Activated naive CD8-positive, alpha-beta T cell (primary cell): ENCODE measurements around the gene R3HDM4.
"Not testable (repeated sequence)": the region's sequence is repeated elsewhere in the genome, so short reads cannot be mapped to it uniquely, and the experiment has no call there.

Experiments used
- H3K27ac Mint-ChIP-seq: one replicate; pipeline ENCODE4 v1.8.0; 2021; ENCODE audit warnings: mixed read lengths
- H3K27me3 Mint-ChIP-seq: one replicate; pipeline ENCODE4 v1.8.0; 2021; ENCODE audit warnings: mixed read lengths
- H3K36me3 Mint-ChIP-seq: one replicate; pipeline ENCODE4 v1.8.0; 2021; ENCODE audit warnings: mixed read lengths
- H3K4me1 Mint-ChIP-seq: one replicate; pipeline ENCODE4 v1.8.0; 2021; ENCODE audit warnings: low read depth, mixed read lengths
- H3K4me3 Mint-ChIP-seq: one replicate; pipeline ENCODE4 v1.8.0; 2021; ENCODE audit warnings: mild to moderate bottlenecking, mixed read lengths
- H3K9me3 Mint-ChIP-seq: one replicate; pipeline ENCODE4 v1.8.0; 2021; ENCODE audit warnings: low read depth, mixed read lengths

R3HDM4 gene

DNA sequence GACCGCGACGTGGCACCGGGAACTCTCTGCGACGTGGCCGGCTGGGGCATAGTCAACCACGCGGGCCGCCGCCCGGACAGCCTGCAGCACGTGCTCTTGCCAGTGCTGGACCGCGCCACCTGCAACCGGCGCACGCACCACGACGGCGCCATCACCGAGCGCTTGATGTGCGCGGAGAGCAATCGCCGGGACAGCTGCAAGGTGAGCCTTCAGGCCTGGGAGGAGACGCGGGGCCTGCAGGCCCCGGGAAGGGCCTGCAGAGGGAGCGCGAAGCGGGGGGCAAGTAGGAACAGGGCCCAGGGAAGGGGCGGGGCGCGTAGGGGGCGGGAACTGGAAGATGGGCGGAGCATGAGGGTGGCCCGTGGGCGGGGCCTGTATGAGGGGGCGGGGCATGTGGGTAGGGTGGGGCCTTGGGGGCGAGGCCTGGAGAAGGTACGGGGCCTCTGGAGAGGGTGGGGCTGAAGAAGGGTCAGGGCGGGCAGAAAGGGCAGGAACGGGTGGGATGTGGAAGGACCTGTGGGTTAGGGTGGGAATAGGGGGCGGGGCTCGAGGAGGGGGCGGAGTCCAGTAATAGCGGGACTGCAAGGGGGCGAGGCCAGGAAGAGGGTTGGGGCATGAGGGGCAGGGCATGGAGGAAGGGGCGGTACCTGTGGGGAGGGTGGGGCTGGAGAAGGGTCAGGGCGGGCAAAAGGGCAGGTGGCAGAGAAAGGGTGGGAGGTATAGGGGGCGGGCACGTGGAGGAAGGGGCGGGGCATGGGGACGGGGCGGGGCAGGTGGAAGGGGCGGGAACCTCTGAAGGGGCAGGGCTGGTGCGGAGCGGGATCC, 51.1 kb downstream of the R3HDM4 start:
- Mint-ChIP-seq H3K27me3 (no peaks in the 10 kb centered on the region), H3K36me3 (no peaks in the 10 kb centered on the region), H3K4me1 (peaks cover 14% of the 10 kb centered on the region), H3K4me3 (no peak overlapping the region), H3K9me3 (no peaks in the 10 kb centered on the region), H3K27ac (no peak overlapping the region)

DNA sequence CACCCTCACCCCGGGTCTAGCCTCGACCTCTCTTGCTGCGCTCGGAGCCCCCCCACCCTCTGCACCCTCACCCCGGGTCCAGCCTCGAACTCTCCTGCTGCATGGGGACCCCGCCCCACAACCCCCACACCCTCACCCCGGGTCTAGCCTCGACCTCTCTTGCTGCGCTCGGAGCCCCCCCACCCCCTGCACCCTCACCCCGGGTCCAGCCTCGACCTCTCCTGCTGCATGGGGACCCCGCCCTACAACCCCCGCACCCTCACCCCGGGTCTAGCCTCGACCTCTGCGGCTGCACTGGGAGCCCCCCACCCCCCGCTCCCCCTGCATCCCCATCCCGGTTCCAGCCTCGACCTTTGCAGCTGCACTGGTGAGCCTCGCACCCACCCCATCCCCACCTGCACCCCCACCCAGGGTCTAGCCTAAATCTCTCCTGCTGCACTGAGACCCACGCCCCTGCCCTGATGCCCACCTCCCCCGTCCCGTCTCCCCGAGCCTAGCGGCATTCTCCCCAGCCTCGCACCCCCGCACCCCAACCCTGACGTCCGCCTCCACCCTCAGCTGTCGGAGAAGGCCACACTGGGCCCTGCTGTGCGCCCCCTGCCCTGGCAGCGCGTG, 51.8 kb downstream of the R3HDM4 start:
- H3K4me3 Mint-ChIP-seq: no peak overlapping the region
- H3K9me3 Mint-ChIP-seq: no peaks in the 10 kb centered on the region
- no peaks in the 10 kb centered on the region for H3K36me3 Mint-ChIP-seq
- H3K4me1 Mint-ChIP-seq: peaks cover 14% of the 10 kb centered on the region
- no peak overlapping the region for H3K27ac Mint-ChIP-seq
- H3K27me3 Mint-ChIP-seq: no peaks in the 10 kb centered on the region

DNA sequence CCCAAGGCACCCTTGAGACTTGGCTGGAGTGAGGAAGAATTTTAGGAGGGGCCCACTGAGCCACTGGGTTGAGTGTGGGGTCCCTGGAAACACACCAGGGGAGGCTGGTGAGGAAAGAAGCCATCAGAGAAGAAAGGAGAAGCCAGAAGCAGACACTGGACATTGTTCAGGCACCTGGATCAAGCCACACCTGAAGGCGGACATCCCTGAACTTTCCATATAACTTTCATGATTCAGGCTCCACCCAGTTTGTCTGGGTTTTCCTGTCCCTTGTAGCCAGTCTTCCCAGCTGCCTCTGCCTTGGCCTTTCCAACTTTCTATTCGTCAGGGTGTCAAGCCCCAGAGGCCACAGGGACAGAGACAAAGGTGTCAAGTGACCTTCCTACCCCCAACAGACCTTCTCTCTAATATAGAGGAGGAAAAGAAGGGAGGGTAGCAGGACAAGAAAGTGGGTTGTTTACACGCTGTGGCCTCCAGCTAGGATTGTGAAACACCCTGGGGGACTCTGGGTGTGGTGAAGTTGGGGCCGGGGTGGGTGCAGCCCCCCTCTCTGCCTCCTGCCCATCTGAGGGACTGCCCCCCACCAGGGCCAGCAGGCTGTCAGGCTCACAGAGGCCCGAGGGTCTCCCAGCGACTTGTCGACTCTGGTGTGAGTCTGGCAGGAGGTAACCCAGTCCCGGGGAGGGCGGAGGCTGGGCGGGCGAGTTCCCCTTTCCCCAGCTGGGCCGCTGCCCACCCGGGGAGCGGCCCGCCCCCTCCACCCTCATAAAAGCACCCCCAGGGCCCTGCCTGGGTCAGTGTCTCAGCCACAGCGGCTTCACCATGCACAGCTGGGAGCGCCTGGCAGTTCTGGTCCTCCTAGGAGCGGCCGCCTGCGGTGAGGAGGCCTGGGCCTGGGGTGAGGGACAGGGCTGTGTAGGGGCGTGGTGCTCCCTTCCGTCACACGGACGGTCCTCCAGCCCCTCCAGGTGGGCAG, 53.9 kb downstream of the R3HDM4 start, which contains the start of gene CFD:
CFD (plus strand) TSS at position 797 of the 976 bp plus-strand sequence; CDS start at position 823, 26 bp downstream.
- Mint-ChIP-seq H3K36me3 (no peaks in the 10 kb centered on the region), H3K27me3 (no peaks in the 10 kb centered on the region)

DNA sequence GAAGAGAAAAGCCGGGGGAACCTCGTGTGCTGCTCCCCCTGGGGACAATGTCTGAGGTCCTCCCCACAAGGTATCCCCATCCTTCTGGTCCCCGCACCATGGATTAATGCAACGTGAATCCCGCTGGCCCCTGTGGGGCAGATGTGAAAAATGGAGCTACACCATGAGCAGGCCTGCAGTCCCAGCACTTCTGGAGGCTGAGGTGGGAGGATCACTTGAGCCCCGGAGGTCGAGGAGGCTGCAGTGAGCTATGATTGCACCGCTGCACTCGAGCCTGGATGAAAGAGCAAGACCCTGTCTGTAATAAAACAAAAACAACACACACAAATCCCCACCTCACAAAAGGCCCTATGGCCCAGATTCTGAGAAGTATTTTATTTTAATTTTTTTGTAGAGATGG, 54.7 kb downstream of the R3HDM4 start:
- no peaks in the 10 kb centered on the region for H3K9me3 Mint-ChIP-seq
- no peak overlapping the region for H3K27ac Mint-ChIP-seq
- H3K27me3 Mint-ChIP-seq: no peaks in the 10 kb centered on the region
- peaks cover 8% of the 10 kb centered on the region for H3K4me1 Mint-ChIP-seq
- no peak overlapping the region for H3K4me3 Mint-ChIP-seq
- no peaks in the 10 kb centered on the region for H3K36me3 Mint-ChIP-seq

More for the DNA sequence above, 53.9 kb downstream of the R3HDM4 start, which contains the start of gene CFD:
- Mint-ChIP-seq H3K4me1 (peaks cover 14% of the 10 kb centered on the region), H3K9me3 (no peaks in the 10 kb centered on the region), H3K4me3 (peak within 1 kb of the TSS; percentile 20), H3K27ac (no peak within 1 kb of the TSS)

DNA sequence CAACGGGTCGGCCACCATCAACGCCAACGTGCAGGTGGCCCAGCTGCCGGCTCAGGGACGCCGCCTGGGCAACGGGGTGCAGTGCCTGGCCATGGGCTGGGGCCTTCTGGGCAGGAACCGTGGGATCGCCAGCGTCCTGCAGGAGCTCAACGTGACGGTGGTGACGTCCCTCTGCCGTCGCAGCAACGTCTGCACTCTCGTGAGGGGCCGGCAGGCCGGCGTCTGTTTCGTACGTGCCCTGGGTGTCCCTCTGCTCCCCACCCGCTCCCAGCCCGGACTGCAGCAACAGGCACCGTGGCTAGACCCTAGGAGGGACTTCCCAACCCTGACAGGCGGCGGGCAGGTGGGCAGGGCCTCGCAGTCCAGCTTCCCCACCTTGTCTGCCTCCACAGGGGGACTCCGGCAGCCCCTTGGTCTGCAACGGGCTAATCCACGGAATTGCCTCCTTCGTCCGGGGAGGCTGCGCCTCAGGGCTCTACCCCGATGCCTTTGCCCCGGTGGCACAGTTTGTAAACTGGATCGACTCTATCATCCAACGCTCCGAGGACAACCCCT, 57.4 kb downstream of the R3HDM4 start:
- Mint-ChIP-seq H3K4me3 (no peak overlapping the region), H3K4me1 (peaks cover 2% of the 10 kb centered on the region), H3K36me3 (no peaks in the 10 kb centered on the region), H3K27ac (no peak overlapping the region), H3K9me3 (no peaks in the 10 kb centered on the region), H3K27me3 (no peaks in the 10 kb centered on the region)

DNA sequence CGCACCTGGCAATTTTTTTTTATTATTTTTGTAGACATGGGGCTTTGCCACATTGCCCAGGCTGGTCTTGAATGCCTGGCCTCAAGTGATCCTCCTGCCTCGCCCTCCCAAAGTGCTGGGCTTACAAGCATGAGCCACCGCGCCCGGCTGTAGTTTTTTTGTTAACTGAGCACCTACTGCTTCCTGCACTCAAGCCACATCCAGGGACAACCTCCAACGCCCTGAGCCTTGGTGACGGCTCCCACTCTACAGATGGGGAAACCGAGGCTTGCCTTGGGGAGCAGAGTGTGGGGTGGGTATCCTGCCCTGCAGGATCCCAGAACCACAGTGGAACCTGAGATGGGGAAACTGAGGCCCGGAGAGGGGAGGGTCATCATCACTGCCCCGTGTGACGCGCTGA, 57.9 kb downstream of the R3HDM4 start:
- Mint-ChIP-seq H3K4me1 (peaks cover 2% of the 10 kb centered on the region), H3K4me3 (no peak overlapping the region), H3K36me3 (no peaks in the 10 kb centered on the region), H3K27me3 (no peaks in the 10 kb centered on the region), H3K9me3 (no peaks in the 10 kb centered on the region), H3K27ac (no peak overlapping the region)

DNA sequence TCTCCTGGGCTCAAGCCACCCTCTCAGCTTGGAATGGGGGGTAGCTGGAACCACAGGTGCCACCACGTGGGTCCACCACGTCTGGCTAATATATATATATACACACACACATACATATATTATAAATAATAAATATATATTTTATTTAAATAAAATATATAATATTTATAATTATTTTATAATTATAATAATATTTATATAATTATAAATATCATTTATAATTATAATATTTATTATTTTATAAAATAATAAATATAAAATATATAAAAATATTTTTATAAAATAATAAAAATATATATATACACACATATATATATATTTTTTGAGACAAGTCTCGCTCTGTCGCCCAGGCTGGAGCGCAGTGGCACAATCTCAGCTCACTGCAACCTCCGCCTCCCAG, 58.5 kb downstream of the R3HDM4 start:
- no peak overlapping the region for H3K27ac Mint-ChIP-seq
- no peaks in the 10 kb centered on the region for H3K36me3 Mint-ChIP-seq

DNA sequence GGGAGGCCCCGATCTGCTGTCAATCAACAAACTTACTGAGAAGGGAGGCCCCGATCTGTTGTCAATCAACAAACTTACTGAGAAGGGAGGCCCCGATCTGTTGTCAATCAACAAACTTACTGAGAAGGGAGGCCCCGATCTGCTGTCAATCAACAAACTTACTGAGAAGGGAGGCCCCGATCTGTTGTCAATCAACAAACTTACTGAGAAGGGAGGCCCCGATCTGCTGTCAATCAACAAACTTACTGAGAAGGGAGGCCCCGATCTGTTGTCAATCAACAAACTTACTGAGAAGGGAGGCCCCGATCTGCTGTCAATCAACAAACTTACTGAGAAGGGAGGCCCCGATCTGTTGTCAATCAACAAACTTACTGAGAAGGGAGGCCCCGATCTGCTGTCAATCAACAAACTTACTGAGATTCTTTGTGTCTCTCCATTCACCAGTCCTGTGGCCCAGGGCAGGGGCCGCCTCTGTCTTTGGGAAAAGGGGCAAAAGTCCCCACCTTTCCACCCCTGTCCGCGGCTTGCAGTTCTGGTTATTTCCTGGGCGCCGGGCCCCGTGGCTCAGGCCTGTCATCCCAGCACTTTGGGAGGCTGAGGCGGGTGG, 59.3 kb downstream of the R3HDM4 start:
- H3K27ac Mint-ChIP-seq, H3K4me3 Mint-ChIP-seq, H3K9me3 Mint-ChIP-seq, H3K27me3 Mint-ChIP-seq, H3K36me3 Mint-ChIP-seq, H3K4me1 Mint-ChIP-seq: not testable (repeated sequence)

More for the DNA sequence above, 58.5 kb downstream of the R3HDM4 start:
- H3K4me1 Mint-ChIP-seq: no peaks in the 10 kb centered on the region
- no peaks in the 10 kb centered on the region for H3K9me3 Mint-ChIP-seq
- no peaks in the 10 kb centered on the region for H3K27me3 Mint-ChIP-seq
- H3K4me3 Mint-ChIP-seq: no peak overlapping the region

DNA sequence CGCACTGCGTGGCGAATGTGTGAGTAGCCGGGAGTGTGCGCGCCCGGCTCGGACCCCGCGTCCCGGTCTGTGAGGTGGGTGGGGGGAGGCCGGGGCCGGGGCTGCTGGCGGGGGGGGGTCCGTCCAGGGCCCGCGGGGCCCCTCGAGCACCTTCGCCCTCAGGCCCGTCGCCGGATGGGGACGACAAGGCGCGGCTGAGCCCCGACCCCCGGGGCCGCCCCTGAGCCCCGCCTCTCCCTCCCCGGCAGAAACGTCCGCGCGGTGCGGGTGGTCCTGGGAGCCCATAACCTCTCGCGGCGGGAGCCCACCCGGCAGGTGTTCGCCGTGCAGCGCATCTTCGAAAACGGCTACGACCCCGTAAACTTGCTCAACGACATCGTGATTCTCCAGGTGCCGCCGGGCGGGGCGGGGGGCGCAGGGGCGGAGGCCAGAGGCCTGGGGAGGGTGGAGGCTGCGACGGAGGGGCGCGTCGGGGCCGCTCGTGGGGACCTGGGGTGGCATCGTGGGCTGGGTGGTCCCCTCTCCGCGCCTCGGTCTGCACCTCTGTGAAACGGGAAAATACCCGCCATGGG, 59.9 kb downstream of the R3HDM4 start:
- Mint-ChIP-seq H3K4me1 (no peaks in the 10 kb centered on the region), H3K4me3 (no peak overlapping the region), H3K9me3 (no peaks in the 10 kb centered on the region), H3K36me3 (no peaks in the 10 kb centered on the region), H3K27ac (no peak overlapping the region), H3K27me3 (no peaks in the 10 kb centered on the region)

DNA sequence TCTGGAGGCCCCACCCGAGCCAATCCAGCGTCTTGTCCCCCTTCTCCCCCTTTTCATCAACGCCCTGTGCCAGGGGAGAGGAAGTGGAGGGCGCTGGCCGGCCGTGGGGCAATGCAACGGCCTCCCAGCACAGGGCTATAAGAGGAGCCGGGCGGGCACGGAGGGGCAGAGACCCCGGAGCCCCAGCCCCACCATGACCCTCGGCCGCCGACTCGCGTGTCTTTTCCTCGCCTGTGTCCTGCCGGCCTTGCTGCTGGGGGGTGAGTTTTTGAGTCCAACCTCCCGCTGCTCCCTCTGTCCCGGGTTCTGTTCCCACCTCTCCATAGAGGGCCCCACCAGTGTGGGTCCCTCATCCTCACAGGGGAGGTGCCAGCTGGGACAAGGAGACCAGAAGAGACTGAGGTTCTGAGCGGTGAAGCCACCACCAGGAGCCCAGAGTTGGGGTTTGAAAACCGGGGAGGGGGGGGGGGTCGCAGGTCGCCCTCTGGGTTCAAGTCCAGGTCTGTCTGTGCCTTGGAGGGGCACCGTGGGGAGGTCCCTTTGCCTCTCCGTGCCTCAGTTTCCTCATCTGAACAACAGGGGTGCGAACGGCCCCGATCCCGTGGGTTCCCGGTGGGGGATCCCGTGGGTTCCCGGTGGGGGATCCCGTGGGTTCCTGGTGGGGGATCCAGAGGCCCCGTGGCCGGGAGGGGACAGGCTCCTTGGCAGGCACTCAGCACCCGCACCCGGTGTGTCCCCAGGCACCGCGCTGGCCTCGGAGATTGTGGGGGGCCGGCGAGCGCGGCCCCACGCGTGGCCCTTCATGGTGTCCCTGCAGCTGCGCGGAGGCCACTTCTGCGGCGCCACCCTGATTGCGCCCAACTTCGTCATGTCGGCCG, 60.6 kb downstream of the R3HDM4 start, which contains the start of gene ELANE:
ELANE (plus strand) TSS at position 168 of the 878 bp plus-strand sequence; CDS start at position 194, 26 bp downstream.
- Mint-ChIP-seq H3K9me3 (no peaks in the 10 kb centered on the region), H3K27ac (no peak within 1 kb of the TSS), H3K4me3 (no peak within 1 kb of the TSS), H3K36me3 (no peaks in the 10 kb centered on the region), H3K4me1 (no peaks in the 10 kb centered on the region), H3K27me3 (peaks cover under 1% of the 10 kb centered on the region)

DNA sequence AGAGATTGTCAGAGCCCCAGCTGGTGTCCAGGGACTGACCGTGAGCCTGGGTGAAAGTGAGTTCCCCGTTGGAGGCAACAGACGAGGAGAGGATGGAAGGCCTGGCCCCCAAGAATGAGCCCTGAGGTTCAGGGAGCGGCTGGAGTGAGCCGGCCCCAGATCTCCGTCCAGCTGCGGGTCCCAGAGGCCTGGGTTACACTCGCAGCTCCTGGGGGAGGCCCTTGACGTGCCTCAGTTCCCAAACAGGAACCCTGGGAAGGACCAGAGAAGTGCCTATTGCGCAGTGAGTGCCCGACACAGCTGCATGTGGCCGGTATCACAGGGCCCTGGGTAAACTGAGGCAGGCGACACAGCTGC, 62.1 kb downstream of the R3HDM4 start:
- no peak overlapping the region for H3K4me3 Mint-ChIP-seq
- no peaks in the 10 kb centered on the region for H3K4me1 Mint-ChIP-seq
- H3K27me3 Mint-ChIP-seq: peaks cover 5% of the 10 kb centered on the region
- H3K9me3 Mint-ChIP-seq: no peaks in the 10 kb centered on the region
- no peaks in the 10 kb centered on the region for H3K36me3 Mint-ChIP-seq
- H3K27ac Mint-ChIP-seq: no peak overlapping the region

DNA sequence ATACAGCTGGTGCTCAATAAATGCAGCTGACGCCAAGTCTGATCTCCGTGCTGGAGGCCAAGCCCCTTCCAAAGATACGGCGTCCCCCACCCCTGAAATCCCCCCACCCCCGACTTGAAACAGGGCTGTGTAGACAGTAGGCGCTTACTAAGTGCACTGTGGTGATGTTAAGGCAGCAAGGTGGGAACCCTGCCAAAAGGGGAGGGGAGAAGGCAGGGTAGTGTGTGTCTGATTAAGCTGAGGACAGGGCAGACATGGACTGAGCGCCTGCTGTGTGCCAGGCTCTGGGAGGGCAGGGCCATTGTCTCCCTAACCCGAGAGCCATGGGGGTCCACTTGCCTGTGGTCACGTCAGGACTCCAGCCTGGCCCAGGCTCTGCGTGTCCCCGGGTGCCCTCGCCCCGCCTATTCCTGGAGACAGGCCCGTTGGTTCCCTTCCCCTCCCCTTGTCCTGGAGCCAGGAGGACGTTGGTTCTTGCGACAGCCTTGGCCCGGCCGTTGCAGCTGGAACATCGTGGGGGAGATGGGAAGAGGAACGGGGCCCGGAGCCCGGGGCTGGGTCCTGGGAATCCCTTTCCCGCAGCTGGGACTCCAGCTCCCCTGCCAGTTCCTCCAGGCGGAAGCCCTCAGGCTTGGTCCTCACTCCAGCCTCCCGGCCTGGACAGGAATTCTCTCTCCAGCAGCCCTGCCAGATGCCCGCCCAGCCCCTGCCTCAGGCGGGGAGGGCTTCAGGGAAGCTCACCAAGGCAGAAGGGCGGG, 62.6 kb downstream of the R3HDM4 start:
- H3K36me3 Mint-ChIP-seq: no peaks in the 10 kb centered on the region
- no peak overlapping the region for H3K27ac Mint-ChIP-seq
- H3K4me1 Mint-ChIP-seq: no peaks in the 10 kb centered on the region
- no peaks in the 10 kb centered on the region for H3K9me3 Mint-ChIP-seq
- H3K4me3 Mint-ChIP-seq: no peak overlapping the region
- H3K27me3 Mint-ChIP-seq: peaks cover 8% of the 10 kb centered on the region

DNA sequence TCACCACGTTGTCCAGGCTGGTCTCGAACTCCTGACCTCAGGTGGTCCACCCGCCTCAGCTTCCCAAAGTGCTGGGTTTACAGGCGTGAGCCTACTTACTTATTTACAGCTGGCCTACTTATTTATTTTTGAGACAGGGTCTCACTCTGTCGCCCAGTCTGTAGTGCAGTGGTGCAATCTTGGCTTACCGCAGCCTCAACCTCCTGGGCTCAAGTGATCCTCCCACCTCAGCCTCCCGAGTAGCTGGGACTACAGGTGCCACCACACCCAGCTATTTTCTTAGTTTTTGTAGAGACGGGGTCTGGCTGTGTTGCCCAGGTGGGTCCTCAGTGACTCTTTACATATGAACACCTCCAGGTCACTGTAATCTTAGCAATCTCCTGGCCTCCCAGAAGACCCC, 63.8 kb downstream of the R3HDM4 start:
- H3K4me3 Mint-ChIP-seq, H3K36me3 Mint-ChIP-seq, H3K4me1 Mint-ChIP-seq, H3K27ac Mint-ChIP-seq, H3K9me3 Mint-ChIP-seq: not testable (repeated sequence)
- peaks cover 14% of the 10 kb centered on the region for H3K27me3 Mint-ChIP-seq
